GM23338 (cell line): ENCODE results near the gene UNK. TPM values are rescaled to one million over a fixed set of nuclear protein-coding genes. Genes with fewer than 3 reads are reported as not detected.

Experiments
- ATAC-seq: fragments of 200-7000 bp; cut with Tn5 transposase; 3 replicates; pipeline ENCODE4 v1.9.1; 2020
- DNase-seq: peaks from one replicate; pipeline ENCODE4 v3.0.0-alpha.2; 2015; ENCODE audit warnings: low spot score
- H2AFZ ChIP-seq: fragments of 200-600 bp; sonication (generic); 2 replicates; pipeline ENCODE4 v1.8.0; 2016; ENCODE audit warnings: antibody characterized with exemption, mild to moderate bottlenecking, moderate library complexity
- H3F3A ChIP-seq: fragments of 200-600 bp; sonication (generic); replicated peaks from 2 replicates; pipeline ENCODE4 v1.8.0; 2017; ENCODE audit warnings: antibody characterized with exemption, mixed run types, low read depth
- H3K27ac ChIP-seq: fragments of 200-600 bp; sonication (generic); 2 replicates; pipeline ENCODE4 v1.6.1; 2016; ENCODE audit warnings: low read depth
- H3K27me3 ChIP-seq: fragments of 200-600 bp; sonication (generic); 2 replicates; pipeline ENCODE4 v1.8.0; 2016; ENCODE audit warnings: mild to moderate bottlenecking, mixed run types, moderate library complexity; ENCODE audit not compliant: insufficient read depth
- H3K36me3 ChIP-seq: fragments of 200-600 bp; sonication (generic); 2 replicates; pipeline ENCODE4 v1.8.0; 2016; ENCODE audit warnings: mild to moderate bottlenecking; ENCODE audit not compliant: insufficient read depth
- H3K4me1 ChIP-seq: fragments of 200-600 bp; sonication (generic); 2 replicates; pipeline ENCODE4 v1.8.0; 2016; ENCODE audit warnings: mild to moderate bottlenecking, moderate library complexity; ENCODE audit not compliant: insufficient read depth
- H3K4me2 ChIP-seq: fragments of 200-600 bp; sonication (generic); 2 replicates; pipeline ENCODE4 v1.7.1; 2017; ENCODE audit warnings: mixed run types
- H3K4me3 ChIP-seq: fragments of 200-600 bp; sonication (generic); 2 replicates; pipeline ENCODE4 v1.6.1; 2016; ENCODE audit warnings: mixed run types
- H3K79me2 ChIP-seq: fragments of 200-600 bp; sonication (generic); replicated peaks from 2 replicates; pipeline ENCODE4 v1.8.0; 2017; ENCODE audit warnings: mild to moderate bottlenecking; ENCODE audit not compliant: insufficient read depth
- H3K9me2 ChIP-seq: fragments of 200-600 bp; sonication (generic); 2 replicates; pipeline ENCODE4 v1.8.0; 2017; ENCODE audit not compliant: insufficient read depth
- H4K20me1 ChIP-seq: fragments of 200-600 bp; sonication (generic); replicated peaks from 2 replicates; pipeline ENCODE4 v1.8.0; 2017; ENCODE audit warnings: mild to moderate bottlenecking; ENCODE audit not compliant: insufficient read depth
- H3K27ac Mint-ChIP-seq: 2 replicates; pipeline ENCODE4 v1.8.0; 2020; ENCODE audit warnings: inconsistent platforms, mild to moderate bottlenecking, moderate library complexity, mixed read lengths
- H3K27me3 Mint-ChIP-seq: 3 replicates; pipeline ENCODE4 v1.8.0; 2022; ENCODE audit warnings: low read depth, mild to moderate bottlenecking, moderate library complexity, mixed read lengths, inconsistent platforms; ENCODE audit not compliant: insufficient read depth, poor library complexity
- H3K36me3 Mint-ChIP-seq: 3 replicates; pipeline ENCODE4 v1.8.0; 2021; ENCODE audit warnings: low read depth, mild to moderate bottlenecking, inconsistent platforms, moderate library complexity, mixed read lengths
- H3K4me1 Mint-ChIP-seq: 3 replicates; pipeline ENCODE4 v1.8.0; 2020; ENCODE audit warnings: mild to moderate bottlenecking, inconsistent platforms, mixed read lengths
- H3K4me3 Mint-ChIP-seq: 3 replicates; pipeline ENCODE4 v1.8.0; 2021; ENCODE audit warnings: moderate library complexity, mild to moderate bottlenecking, inconsistent platforms, mixed read lengths
- H3K9me3 Mint-ChIP-seq: 3 replicates; pipeline ENCODE4 v1.8.0; 2020; ENCODE audit warnings: moderate library complexity, mild to moderate bottlenecking, inconsistent platforms, mixed read lengths
- CTCF ChIP-seq, 2 experiments: fragments of 200-600 bp in 1 of 2; sonication (generic) in 1 of 2; conservative IDR thresholded peaks; 2 replicates each; pipeline versions ENCODE4 v1.5.1 to v1.6.1; 2016 to 2017; ENCODE audit warnings: antibody characterized with exemption in 2 of 2, low read depth in 2 of 2, mild to moderate bottlenecking in 2 of 2, moderate library complexity in 1 of 2
- ETS1 ChIP-seq: IDR thresholded peaks from 2 replicates; pipeline ENCODE4 v1.6.1; 2016; ENCODE audit warnings: antibody characterized with exemption
- EZH2 ChIP-seq: fragments of 200-600 bp; sonication (generic); IDR thresholded peaks from one replicate; pipeline ENCODE4 v1.8.0; 2017; ENCODE audit warnings: antibody characterized with exemption, mild to moderate bottlenecking, low read depth; ENCODE audit not compliant: unreplicated experiment
- JUNB ChIP-seq: IDR thresholded peaks from one replicate; pipeline ENCODE4 v1.6.1; 2016; ENCODE audit warnings: antibody characterized with exemption; ENCODE audit not compliant: unreplicated experiment
- POLR2AphosphoS5 ChIP-seq: IDR thresholded peaks from 2 replicates; pipeline ENCODE4 v1.6.1; 2016; ENCODE audit warnings: antibody characterized with exemption, low read depth
- ZNF114 ChIP-seq: fragments of 250-450 bp; sonication (Bioruptor Pico); IDR thresholded peaks from 2 replicates; pipeline ENCODE4 v1.5.0; 2020; ENCODE audit warnings: mild to moderate bottlenecking, moderate library complexity
- ZNF331 ChIP-seq: fragments of 250-450 bp; sonication (Bioruptor Pico); IDR thresholded peaks from 2 replicates; pipeline ENCODE4 v1.5.0; 2020; ENCODE audit warnings: low read depth, mild to moderate bottlenecking, moderate library complexity
- ZNF462 ChIP-seq: fragments of 250-450 bp; sonication (Bioruptor Pico); IDR thresholded peaks from 2 replicates; pipeline ENCODE4 v1.5.0; 2020; ENCODE audit warnings: mild to moderate bottlenecking, moderate library complexity
- polyA plus RNA-seq: library from polyadenylated mRNA; unstranded; fragments of >200 nt; fragmentation: Nextera tagmentation; extraction: Ambion mirVana; gene quantifications from 2 replicates; pipeline ENCODE4 v1.2.1, GENCODE V29; 2016
- total RNA-seq: library from RNA; depleted of rRNA; stranded (reverse); fragments of >200 nt; shearing (Covaris generic); gene quantifications from 2 replicates; pipeline ENCODE4 v1.2.3, GENCODE V29; 2014

Gene UNK
- total and polyA plus RNA-seq, 2 experiments from 2014 or later = 21.8 to 65.2 TPM

- no peaks in the 10 kb centered on the region for H3K27me3 Mint-ChIP-seq
- ATAC-seq (no peak), DNase-seq (no peak)
- H3K27ac ChIP-seq = no peak overlapping the region
- peaks cover 6% of the 10 kb centered on the region for H4K20me1 ChIP-seq
- TF ChIP-seq ZNF331 (CRISPR knock-in tag) (no peak), ZNF114 (CRISPR knock-in tag) (no peak), JUNB (no peak), ZNF462 (CRISPR knock-in tag) (no peak), CTCF (conservative IDR thresholded peaks at IDR 0.05; ENCODE audit: low read depth in 2 of 2) (no peak), POLR2AphosphoS5 (no peak), ETS1 (no peak), EZH2 (no peak)
- peaks cover 14% of the 10 kb centered on the region; the same call in 1 of the 2 replicates for H3K36me3 ChIP-seq
- H3K4me1 Mint-ChIP-seq = no peaks in the 10 kb centered on the region
- H3K36me3 Mint-ChIP-seq = peaks cover 41% of the 10 kb centered on the region
- no peaks in the 10 kb centered on the region for H3K4me1 ChIP-seq
- 0 out of 2 replicates have a peak, but pooled peaks cover 3% of the 10 kb centered on the region for H3F3A ChIP-seq
- H3K4me3 Mint-ChIP-seq = no peak overlapping the region
- no peak overlapping the region for H3K4me2 ChIP-seq
- no peaks in the 10 kb centered on the region for H3K27me3 ChIP-seq
- H3K4me3 ChIP-seq = no peak overlapping the region
- H2AFZ ChIP-seq = no peak overlapping the region
- no peaks in the 10 kb centered on the region for H3K9me2 ChIP-seq
- peaks cover 54% of the 10 kb centered on the region for H3K79me2 ChIP-seq
- no peaks in the 10 kb centered on the region for H3K9me3 Mint-ChIP-seq
- no peak overlapping the region for H3K27ac Mint-ChIP-seq
Observed at GRCh38 chr17:75799402-75799801, 14.8 kb downstream of the UNK start.
